ENCODE data around the gene SLC25A30.
"Not testable (repeated sequence)": the region's sequence is repeated elsewhere in the genome, so short reads cannot be mapped to it uniquely, and the experiment has no call there.

The SLC25A30 gene

DNA sequence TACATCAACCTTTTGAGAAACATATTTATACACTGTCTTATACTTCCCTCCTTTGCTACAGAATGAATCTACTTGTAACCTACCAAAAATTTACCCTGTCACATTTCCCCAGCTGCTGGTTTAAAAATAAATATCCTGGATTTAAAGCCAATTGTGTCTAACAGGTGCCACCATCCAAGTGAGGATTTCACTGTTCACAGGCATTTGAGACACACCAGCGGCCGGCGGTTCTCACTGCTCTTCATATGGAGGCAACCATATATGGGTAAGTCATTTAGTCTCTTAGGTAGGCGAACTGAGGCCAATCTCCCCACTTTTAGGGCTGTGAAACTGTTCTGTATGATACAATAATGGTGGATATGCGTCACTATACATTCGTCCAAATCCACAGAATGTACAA, 26.2 kb downstream of the SLC25A30 start:
- DNase-seq (ENCODE audit: low read depth): no peak

DNA sequence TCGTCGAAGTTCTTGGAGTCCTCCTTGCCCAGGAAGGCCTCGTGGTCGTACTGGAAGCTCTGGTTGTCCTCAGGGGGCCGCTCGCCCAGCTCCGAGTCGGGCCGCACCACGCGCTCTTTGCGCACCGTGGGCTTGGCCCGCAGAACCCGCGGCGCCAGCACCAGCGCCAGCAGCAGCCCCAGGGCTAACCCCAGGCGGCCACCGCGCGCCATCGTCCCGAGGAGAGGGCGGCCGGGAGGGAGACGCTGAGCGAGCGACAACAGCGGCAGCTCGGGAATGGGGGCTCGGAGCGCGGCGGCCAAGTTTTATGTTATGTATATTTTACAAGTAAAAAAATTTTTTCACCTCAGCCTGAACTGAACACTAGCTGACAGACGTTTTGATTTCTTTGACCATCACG, 27.0 kb downstream of the SLC25A30 start:
- DNase-seq (ENCODE audit: low read depth): not testable (repeated sequence)

DNA sequence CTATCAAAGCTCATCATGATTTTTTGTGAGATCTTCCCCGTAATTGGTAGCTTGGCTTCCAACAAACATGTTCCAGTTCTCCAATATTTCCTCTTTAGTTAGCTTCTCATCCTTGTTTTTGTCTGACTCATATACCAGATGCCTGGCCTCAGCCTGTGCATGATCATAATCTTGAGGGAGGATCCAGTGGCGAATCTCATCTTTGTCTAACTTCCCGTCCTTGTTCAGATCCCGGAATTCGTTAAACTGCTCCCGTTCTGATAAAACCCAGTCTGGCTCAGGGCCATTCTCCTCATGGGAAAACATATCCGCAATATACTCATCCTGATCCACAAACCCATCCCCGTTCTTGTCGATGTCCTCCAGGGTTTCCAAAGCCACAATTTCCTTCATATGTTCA, 27.8 kb downstream of the SLC25A30 start:
- not testable (repeated sequence) for DNase-seq (ENCODE audit: low read depth)

DNA sequence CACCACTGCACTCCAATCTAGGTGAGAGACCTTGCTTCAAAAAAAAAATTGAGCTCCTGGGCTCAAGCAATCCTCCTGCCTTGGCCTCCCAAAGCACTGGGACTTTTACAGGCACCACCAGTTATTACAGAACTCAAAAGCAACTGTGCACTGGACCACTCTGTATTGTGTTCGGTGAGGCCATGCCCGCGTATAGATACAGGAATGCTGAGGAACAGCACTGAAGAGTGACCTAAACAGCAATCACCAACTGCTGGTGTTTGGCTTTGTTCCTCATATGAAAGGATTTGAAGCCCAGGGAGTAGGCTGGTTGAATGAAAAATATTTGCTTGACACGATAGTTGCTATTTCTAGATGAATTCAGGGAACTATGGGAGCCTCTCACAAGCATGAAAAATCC, 29.5 kb downstream of the SLC25A30 start:
- DNase-seq (ENCODE audit: low read depth): no peak

DNA sequence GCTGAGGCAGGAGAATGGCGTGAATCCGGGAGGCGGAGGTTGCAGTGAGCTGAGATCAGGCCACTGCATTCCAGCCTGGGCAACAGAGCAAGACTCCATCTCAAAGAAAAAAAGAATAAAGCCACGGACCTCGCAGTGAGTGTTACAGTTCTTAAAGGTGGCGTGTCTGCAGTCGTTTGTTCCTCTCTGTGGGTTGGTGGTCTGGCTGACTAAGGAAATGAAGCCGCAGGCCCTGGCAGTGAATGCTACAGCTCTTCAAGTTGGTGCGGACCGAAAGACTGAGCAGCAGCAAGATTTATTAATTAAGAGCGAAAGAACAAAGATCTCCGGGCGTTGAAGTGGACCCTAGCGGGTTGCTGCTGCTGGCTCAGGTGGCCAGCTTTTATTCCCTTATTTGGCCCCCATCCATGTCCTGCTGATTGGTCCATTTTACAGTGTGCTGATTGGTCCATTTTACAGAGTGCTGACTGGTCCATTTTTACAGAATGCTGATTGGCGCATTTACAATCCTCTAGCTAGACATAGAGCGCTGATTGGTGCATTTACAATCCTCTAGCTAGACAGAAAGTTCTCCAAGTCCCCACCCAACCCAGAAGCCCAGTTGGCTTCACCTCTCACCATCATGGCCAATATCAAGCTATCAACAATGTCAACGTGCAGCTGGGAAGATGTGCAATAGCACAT, 31.1 kb downstream of the SLC25A30 start:
- not testable (repeated sequence) for DNase-seq (ENCODE audit: low read depth)

DNA sequence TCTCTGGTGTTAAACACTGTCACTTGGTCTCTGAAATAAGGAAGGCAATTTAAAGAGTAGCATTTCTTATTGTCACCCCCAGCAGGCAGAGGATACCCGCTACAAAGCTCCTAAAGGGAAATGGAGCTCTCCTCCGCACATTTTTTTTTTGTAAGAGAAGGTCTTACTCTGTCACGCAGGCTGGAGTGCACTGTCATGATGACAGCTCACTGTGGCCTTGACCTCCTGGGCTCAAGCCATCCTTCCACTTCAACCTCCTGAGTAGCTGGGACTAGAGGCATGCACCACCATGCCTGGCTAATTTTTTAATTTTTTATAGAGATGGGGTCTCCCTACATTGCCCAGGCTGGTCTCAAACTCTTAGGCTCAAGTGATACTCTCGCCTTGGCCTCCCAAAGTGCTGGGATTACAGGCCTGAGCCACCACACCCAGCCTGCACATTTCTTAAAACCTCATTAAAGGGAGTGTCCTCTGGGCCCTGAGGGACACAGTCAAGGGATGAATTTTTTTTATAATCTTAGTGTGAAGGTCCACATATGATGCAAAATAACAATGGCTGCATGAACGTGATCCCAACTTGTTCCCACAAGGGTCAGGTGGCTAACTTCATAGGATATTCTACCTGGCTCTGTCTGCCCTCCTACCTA, 32.1 kb downstream of the SLC25A30 start:
- no peak for DNase-seq (ENCODE audit: low read depth)

DNA sequence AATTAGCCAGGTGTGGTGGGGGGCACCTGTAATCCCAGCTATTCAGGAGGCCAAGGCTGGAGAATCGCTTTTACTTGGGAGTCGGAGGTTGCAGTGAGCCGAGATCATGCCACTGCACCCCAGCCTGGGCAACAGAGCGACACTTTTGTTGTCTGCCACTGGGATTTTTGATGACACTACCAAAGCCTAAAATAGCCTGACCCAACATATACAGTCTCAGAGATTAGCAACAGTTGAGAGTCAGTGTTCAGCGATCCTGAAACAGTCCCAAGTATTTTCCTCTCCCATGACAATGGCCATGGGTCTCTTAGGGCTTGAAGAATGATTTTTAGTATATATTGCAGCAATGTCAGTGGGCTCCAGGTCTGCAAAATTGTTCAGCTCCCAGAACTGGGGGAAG, 32.9 kb downstream of the SLC25A30 start:
- DNase-seq (ENCODE audit: low read depth): no peak

DNA sequence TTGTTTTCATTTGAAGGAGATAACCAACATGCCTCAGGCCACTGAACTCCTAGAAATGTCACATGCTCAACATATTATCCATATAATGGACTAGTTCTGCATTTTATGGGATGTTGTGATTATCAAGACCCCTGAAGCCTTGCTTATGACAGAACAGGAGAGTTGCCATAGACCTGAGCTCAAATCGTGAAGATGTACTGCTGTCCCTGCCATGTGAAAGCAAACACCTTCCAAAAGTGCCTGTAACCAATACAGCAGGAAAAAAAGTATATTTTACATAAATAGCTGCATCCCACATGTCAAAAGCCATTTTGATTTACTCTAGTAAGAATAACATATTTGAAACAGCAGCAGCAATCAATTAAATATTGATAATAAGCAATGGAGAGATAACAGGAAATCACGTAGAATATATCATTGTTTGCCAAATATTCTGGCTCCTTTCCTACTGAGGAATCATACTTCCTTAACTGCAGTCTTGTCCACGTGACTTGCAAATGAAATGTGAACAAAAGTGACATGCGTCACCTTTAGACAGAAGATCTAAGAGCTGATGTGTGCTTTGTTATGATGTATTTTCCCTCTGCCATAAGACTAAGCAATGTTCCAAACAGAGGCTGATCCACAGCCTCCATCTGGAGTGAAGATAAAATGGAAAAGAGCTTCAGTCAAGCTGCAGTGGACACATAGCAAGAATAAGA, 33.5 kb downstream of the SLC25A30 start:
- DNase-seq (ENCODE audit: low read depth): no peak

DNA sequence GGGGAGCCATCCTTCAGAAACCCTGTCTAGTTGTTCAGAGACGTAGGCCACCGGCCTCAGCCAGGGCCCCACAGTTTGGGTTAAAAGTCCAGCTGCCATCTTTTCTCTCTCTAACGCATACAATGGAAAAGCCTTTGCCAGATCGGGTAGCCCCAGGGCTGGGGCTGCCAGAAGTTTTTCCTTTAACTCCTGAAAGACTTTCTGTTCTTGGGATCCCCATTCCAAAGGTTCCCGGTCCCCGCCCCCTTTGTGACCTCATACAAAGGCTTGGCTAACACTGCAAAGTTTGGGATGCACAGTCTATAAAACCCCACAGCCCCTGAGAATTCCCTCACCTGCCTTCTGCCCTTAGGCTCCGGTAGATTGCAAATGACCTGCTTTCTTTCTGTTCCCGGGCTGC, 35.4 kb downstream of the SLC25A30 start:
- not testable (repeated sequence) for DNase-seq (ENCODE audit: low read depth)

DNA sequence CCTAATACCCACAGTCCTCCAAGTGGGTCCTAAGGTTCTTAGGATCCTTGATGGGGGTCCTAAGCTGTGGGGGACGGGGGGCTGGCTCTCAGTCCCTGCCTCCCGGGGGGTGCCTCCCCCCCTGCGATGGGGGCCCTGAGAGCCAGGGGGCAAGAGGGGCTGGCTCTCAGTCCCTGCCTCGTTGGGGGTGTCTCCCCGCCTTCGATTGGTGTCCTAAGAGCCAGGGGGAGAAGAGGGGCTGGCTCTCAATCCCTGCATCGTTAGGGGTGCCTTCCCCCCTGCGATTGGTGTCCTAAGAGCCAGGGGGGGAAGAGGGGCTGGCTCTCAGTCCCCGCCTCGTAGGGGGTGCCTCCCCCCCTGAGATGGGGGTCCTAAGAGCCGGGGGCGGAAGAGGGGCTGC, 37.0 kb downstream of the SLC25A30 start:
- DNase-seq (ENCODE audit: low read depth): no peak

DNA sequence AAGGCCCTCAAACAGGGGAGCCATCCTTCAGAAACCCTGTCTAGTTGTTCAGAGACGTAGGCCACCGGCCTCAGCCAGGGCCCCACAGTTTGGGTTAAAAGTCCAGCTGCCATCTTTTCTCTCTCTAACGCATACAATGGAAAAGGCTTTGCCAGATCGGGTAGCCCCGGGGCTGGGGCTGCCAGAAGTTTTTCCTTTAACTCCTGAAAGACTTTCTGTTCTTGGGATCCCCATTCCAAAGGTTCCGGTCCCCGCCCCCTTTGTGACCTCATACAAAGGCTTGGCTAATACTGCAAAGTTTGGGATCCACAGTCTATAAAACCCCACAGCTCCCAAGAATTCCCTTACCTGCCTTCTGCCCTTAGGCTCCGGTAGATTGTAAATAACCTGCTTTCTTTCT, 37.5 kb downstream of the SLC25A30 start:
- DNase-seq (ENCODE audit: low read depth): not testable (repeated sequence)

DNA sequence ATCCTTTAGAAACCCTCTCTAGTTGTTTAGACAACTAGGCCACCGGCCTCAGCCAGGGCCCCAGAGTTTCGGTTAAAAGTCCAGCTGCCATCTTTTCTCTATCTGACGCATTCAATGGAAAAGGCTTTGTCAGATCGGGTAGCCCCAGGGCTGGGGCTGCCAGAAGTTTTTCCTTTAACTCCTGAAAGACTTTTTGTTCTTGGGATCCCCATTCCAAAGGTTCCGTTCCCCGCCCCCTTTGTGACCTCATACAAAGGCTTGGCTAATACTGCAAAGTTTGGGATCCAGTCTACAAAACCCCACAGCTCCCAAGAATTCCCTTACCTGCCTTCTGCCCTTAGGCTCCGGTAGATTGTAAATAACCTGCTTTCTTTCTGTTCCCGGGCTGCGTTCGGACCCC, 38.7 kb downstream of the SLC25A30 start:
- DNase-seq (ENCODE audit: low read depth): not testable (repeated sequence)

DNA sequence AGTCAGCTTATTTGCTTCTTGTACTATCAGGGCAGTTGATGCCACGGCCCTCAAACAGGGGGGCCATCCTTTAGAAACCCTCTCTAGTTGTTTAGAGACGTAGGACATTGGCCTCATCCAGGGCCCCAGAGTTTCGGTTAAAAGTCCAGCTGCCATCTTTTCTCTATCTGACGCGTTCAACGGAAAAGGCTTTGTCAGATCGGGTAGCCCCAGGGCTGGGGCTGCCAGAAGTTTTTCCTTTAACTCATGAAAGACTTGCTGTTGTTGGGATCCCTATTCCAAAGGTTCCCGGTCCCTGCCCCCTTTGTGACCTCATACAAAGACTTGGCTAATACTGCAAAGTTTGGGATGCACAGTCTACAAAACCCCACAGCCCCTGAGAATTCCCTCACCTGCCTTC, 39.4 kb downstream of the SLC25A30 start:
- DNase-seq (ENCODE audit: low read depth): not testable (repeated sequence)

DNA sequence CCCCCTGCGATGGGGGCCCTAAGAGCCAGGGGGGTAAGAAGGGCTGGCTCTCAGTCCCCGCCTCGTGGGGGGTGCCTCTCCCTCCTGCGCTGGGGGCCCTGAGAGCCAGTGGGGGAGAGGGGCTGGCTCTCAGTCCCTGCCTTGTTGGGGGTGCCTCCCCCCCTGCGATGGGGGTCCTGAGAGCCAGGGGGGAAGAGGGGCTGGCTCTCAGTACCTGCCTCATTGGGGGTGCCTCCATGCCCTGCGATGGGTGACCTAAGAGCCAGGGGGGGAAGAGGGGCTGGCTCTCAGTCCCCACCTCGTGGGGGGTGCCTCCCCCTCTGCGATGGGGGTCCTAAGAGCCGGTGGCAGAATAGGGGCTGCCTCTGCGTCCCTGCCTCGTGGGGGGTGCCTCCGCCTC, 40.9 kb downstream of the SLC25A30 start:
- DNase-seq (ENCODE audit: low read depth): not testable (repeated sequence)

DNA sequence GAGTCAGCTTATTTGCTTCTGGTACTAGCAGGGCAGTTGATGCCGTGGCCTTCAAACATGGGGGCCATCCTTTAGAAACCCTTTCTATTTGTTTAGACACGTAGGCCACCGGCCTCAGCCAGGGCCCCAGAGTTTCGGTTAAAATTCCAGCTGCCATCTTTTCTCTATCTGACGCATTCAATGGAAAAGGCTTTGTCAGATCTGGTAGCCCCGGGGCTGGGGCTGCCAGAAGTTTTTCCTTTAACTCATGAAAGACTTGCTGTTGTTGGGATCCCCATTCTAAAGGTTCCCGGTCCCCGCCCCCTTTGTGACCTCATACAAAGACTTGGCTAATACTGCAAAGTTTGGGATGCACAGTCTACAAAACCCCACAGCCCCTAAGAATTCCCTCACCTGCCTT, 41.5 kb downstream of the SLC25A30 start:
- not testable (repeated sequence) for DNase-seq (ENCODE audit: low read depth)

DNA sequence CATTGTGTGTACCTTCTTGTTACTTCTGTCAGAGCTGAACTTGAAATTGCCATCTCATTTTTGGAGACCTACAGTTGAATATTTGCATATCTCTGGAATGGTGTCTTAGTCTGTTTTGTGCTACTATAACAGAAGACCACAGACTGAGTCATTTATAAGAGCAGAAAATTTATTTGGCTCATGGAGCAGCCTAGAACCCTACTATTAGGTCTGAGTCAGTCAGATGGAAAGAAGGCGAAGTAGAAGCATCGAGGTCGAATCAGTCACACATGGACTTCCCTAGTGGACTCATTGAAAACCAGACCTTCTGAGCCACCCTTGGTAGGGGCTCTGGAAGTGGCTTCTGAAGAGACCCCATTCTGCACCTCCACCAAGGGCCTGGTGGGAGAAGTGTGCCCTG, 43.3 kb downstream of the SLC25A30 start:
- peak; percentile 50 for DNase-seq (ENCODE audit: low read depth)

DNA sequence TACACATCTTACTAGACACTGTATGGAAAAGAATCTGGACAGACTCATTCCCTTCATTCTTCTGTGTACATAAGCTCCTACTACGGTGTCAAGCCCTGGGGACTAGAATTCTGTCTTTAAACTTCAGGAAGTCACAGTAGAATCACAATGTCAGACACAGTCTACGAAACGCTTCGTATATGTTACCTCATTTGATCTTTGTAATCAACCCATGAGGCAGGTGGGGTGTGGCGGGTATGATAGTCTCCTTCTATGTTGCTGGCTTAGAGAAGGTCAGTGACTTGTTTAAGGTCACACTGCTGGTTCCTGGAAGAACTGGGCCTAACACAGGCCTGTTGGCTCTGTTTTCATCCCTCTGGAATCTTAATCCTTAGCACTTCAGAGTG, 45.0 kb downstream of the SLC25A30 start:
- DNase-seq (ENCODE audit: low read depth): no peak

DNA sequence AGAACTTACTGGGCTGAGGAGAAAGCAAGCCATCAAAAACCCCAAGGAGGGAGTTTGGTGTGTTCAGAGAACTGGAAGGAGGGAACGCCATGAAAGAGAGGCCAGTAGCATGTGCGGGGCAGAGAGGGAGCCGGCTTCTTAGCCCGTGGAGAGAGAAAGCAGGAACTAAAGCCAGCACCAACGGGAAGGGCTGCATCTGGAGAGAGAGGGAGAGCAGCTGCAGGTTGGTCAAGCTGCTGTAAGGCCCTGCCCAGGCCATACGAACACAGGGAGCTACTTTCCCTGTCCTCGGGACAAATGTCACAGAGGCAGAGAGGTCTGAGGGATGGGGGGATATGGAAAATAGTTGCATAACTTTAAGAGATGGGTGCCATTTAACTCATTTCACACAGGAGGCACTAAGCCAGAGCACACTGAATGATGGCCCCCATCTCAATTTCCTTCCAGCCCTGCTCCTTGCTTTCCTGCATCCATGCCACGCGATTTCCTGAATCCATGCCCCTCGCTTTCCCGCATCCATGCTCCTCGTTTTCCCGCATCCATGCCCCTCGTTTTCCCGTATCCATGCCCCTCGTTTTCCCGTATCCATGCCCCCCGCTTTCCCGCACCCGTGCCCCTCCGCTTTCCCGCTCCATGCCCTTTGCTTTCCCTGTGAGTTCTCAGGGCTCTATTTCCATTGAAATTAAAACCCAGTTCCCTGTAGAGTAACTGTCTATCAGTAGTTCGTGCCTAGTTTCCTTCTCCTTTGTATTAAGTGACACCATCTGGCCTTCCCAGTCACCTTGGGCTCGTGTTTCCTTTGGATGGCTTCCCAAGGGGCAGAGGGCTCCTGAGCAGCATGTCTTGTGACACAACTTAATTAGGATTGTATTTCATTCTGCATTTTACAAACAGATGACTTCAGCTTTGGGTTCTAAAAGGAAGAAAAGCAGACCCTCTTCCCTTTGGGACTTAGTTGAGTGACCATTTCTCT, 45.7 kb downstream of the SLC25A30 start:
- peak; percentile 19 for DNase-seq (ENCODE audit: low read depth)

DNA sequence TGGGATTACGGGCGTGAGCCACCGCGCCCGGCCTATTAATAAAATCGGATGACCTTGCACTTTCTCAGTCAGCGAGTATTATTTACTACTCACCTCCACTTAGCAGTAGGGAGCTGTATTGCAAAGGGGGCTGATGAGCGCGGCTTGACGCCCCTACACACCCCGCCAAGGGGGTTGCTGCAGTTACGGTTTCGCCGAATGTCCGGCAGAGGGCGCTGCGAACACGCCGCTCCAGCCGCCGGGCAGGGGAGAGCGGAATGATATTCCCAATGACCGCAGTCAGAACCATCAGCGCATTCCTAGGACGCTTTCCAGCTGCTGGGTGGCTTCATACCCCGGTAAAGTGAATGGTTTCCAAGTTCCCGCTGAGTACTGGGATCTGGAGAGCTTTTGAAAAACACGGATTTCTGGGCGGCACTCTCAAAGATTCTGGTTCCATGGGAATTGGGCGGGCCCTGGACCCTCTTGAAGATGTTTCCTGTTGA, 47.2 kb downstream of the SLC25A30 start:
- peak; percentile 91 for DNase-seq (ENCODE audit: low read depth)

DNA sequence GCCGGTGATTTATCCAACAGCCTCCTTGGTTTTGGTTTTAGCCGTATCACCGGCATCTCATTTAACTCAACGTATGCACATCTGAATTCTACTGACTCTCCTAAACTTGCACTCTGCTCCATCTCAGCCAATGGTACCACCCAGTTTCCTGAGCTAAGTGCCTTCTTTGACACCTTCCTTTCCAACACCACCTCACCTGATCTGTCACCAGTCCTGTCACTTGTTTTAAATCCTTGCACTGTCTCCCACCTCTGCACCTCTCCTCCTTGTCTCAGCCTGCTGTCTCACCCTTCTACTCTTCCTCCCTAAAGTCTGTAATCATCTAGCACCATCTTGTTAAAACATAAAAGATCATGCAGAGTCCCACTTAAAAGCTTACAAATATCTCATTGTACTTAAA, 49.1 kb downstream of the SLC25A30 start:
- DNase-seq (ENCODE audit: low read depth): no peak

DNA sequence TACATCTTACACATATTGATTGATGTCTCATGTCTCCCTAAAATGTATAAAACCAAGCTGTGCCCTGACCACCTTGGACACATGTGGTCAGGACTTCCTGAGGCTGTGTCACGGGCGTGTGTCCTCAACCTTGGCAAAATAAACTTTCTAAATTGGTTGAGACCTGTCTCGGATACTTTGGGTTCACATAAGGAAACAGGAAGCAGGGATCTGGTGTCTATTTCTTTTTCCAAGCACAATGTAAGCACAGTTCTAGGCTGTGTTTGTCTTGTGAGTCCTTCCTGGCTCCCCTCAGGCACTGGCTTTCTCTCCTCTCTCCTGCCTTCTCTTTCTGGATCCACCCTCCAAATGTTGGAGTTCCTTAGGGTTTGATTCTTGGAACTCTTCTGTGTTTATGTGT, 49.6 kb downstream of the SLC25A30 start:
- peak; percentile 19 for DNase-seq (ENCODE audit: low read depth)

DNA sequence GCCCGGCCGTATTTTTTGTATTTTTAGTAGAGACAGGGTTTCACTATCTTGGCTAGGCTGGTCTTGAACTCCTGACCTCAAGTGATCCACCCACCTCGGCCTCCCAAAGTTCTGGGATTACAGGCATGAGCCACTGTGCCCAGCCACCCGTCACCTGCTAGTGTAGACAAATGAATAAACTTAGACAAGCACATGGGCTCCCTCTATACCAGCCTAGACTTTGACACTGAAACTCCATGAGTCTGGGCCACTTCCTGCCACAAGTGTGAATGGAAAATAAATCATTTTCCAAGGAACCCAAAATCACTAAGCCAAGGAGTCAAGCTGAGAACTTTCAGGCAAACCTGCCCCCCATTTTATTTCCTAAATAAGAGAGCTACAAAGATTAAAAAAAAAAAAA, 50.2 kb downstream of the SLC25A30 start:
- DNase-seq (ENCODE audit: low read depth): no peak
